ENCODE data around the gene ZNF584.
"Not testable (repeated sequence)": the region's sequence is repeated elsewhere in the genome, so short reads cannot be mapped to it uniquely, and the experiment has no call there.

Gene ZNF584

DNA sequence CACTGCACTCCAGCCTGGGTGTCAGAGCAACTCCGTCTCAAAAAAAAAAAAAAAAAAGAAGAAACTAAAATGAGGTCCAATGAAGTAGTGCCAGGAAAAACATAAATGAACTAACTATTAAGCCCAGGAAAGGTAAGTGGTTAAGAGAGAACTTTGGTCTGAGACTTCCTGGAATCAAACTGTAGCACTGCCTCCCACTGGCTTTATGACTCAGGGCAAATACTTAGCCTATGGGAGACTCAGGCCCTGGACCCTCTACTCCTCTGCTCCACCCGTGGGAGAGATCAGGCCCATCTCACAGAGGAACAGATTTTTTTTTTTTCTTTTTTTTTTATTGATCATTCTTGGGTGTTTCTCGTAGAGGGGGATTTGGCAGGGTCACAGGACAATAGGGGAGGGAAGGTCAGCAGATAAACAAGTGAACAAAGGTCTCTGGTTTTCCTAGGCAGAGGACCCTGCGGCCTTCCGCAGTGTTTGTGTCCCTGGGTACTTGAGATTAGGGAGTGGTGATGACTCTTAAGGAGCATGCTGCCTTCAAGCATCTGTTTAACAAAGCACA, 4.5 kb upstream of the ZNF584 start:
- DNase-seq (ENCODE audit: low read depth in 2 of 2, low spot score in 1 of 2): not testable (repeated sequence)

DNA sequence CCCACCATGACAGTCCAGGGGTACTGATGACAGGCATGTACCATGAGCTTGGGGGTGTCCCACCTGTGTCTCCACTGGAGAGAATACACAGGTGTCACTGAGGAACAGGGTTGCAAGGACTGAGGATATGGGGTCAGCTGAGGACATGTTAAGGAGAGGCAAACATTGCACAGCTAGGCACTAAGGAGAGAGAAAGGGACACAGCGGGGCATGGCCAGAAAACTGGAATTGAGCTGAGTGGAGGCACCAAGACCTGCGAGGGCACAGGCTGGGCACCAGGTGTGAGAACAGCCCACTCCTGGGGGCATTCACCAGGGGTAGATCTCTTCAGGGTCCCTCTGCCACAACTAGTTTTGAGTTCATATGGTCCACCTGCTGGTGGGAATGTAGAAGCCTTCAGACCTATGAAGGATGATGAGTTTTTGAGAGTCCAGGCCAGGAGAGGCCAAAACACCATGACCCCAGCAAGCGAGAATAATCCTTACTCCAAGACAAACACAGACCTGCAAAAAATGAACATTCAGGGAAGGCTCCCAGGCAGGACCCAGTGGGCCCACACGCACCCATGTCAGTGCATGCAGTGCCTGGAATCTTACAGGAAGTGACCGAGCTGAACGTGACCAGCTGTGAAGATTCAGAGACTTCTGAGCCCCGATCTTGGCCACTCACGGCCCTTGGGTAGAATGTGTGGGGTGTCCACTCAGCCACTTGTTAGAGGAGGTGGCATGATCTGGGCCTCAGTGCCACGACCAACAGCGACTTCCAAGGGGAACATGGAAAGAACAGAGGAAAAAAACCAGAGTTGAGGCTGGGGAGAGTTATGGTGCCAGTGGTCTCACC, 1.4 kb upstream of the ZNF584 start:
- DNase-seq (ENCODE audit: low read depth in 2 of 2, low spot score in 1 of 2): no peak

DNA sequence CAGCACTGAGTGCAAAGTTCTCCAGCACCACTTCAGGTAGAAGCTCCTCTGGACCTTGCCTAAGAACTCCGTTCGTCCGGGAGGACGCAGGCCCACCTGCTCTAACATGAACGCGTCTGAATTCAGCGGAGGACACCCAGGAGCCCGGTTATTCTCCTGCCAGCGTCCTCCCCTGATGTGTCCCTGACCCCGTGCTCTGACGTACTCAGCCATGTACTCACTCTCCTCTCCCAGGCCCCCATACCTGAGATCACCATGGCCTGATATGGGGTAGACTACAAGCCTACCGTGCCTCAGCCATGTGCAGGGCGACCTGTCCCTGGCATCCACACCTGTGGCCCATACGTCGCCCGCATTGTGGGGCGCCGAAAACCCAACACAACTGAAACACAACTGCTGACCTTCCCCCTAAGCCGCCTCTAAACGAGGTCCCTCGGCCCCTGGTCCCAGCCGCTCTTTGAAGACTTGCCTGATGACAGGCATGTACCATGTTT, 744 bp upstream of the ZNF584 start:
- DNase-seq (ENCODE audit: low read depth in 2 of 2, low spot score in 1 of 2): no peak

DNA sequence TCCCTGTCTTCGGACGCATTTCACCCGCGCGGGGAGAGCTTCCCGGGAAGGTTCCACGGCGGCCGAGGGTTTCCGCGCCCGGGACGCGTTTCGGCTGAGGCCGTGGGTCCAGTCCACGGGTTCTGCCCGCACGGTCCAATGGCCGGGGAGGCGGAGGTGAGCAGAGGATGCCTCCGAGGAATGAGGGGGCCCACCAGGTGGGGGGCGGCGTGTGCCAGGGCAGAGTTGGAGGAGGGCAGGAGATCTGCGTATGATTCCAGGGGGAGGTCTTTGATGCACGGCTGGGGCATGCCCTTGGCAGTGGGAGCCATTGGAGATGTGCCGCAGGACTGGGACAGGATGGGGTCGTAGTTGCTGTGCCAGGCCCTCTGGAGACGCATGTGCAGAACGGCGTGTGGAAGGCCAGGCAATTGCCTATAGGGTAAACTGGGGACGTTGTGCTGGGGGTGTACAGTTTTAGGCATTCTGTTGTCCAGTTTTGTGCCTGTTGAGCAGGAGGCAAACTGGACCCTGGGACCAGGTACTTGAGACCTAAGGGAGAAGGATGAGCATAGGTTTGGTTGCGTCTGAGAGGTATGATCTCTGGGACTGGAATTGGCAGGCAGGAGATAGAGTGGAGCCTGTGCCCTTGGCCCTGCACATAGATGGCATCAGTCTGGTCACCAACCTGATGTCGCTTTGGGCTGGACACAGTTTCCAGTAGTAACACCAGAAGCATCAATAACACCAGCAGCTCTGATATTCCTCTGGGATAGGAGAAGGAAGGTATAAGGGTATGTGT, 751 bp downstream of the ZNF584 start:
- no peak for DNase-seq (ENCODE audit: low read depth in 2 of 2, low spot score in 1 of 2)

DNA sequence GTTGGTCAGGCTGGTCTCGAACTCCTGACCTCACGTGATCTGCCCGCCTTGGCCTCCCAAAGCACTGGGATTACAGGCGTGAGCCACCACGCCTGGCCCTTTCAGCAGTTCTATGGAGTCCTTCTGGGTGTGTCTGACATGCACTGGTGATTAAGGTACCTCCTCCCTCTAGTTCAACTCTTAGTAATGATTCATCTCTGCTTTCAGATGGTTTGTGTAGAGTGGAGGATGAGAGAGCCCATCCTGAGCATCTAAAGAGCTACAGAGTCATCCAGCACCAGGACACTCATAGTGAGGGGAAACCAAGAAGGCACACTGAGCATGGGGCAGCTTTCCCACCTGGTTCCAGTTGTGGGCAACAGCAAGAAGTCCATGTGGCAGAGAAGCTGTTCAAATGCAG, 8.2 kb downstream of the ZNF584 start:
- DNase-seq (ENCODE audit: low read depth in 2 of 2, low spot score in 1 of 2): no peak

DNA sequence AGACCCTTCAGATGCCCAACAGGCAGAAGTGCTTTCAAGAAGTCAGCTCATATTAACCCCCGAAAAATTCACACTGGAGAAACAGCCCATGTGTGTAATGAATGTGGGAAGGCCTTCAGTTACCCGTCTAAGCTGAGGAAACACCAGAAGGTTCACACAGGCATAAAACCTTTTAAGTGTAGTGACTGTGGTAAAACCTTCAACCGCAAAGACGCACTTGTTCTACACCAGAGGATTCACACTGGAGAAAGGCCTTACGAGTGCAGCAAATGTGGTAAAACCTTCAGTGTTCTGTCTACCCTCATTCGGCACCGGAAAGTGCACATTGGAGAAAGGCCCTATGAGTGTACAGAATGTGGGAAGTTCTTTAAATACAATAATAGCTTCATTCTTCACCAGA, 8.6 kb downstream of the ZNF584 start:
- DNase-seq (ENCODE audit: low read depth in 2 of 2, low spot score in 1 of 2): no peak

DNA sequence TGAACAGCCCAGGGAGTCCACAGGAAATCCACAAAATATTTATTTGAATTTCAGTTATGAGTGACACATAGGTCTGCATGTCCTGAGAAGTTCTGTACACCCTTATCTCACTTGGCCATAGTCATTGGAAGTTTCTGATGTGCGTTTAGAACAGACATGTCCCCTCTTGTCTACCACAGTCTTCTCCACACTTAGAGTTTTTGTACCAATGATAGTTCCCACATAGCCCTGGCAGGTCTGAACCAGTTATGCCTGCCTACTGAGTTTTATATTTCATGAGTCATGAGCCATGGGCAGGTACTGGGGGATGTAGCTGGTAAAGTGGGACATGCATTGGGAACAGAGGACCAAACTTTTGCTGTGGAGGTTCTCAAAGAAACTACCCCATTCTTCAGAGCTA, 20.2 kb downstream of the ZNF584 start:
- DNase-seq (ENCODE audit: low read depth in 2 of 2, low spot score in 1 of 2): no peak

DNA sequence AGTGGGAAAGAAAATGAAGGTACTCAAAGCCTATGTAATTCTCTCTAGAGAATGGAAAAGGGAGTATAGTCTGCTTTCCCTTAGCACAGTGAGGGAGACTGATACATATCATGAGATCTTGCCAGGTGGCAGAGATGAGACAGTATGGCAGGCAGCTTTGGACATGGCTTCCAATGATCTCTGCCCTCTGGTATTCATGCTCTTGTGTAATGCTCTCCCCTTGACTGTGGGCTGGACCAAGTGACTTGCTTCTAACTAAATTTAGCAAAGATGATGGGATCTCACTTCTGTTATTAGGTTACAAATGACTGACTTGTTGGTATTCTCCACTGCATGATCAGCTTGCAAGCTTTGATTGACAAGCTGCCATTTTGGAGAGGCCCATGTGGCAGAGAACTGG, 21.3 kb downstream of the ZNF584 start:
- DNase-seq (ENCODE audit: low read depth in 2 of 2, low spot score in 1 of 2): no peak

DNA sequence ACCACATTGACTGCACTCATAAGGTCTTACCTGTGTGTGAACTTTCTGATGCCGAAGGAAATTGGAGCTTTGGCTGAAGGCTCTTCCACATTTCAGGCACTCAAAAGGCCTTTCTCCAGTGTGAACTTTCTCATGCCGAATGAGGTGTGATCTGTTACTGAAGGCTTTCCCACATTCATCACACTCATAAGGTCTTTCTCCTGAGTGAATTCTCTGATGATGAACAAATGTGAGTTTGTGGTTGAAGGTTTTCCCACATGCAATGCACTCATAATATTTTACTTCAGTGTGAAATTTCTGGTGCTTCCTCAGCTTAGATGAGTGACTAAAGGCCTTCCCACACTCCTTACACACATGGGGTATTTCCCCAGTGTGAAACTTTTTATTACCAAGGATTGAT, 25.8 kb downstream of the ZNF584 start:
- no peak for DNase-seq (ENCODE audit: low read depth in 2 of 2, low spot score in 1 of 2)

DNA sequence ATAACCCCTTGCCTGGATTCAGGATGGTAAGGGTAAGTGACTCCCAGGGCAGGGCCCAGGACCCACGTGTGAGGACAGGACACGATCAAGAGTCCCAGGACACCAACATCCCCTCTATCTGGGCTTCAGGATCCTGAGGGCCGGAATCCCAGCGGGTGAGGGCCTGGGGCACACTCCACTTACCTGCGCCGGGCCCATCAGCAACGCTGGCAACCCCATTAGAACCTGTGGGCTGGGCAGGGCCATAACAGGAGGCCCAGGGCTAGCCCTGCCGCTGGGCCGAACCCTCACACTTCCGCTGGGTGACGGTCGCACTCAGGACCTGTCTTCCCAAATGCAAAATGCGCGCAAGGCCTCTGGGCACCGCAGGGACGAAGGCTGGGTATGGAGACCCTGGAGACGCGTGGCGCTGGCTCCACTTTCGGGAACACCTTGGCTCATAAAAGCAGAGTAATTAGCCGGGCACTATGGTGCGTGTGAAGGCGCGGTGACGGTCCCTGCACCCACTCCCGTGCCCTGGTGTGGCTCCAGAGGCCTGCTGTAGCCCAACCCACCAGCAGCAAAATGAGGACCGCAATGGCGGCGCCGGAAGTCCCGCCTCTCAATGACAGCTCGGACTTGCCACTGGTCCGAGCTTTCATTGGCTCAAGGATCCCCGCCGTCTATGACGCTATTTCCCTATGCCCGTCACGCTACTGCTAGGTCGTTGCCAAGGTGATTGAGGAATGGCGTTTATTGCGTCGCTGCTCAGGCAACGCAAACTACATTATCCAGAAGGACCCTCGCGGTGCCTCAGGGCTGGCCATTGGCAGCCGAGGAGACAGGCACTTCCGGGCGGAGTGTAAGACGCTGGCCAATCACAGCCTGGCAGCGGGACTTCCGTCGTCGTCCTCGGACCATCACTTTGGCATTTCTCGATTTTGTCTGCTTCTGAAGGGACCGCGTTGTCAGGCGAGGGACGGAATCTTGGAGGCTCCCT, 31.4 kb downstream of the ZNF584 start, which contains the start of gene ZNF132:
ZNF132 (minus strand) TSS at position 578 of the 979 bp plus-strand sequence; CDS start at position 246, 332 bp downstream.
- peak; percentile 80 to 85 for DNase-seq (ENCODE audit: low read depth in 2 of 2, low spot score in 1 of 2)

DNA sequence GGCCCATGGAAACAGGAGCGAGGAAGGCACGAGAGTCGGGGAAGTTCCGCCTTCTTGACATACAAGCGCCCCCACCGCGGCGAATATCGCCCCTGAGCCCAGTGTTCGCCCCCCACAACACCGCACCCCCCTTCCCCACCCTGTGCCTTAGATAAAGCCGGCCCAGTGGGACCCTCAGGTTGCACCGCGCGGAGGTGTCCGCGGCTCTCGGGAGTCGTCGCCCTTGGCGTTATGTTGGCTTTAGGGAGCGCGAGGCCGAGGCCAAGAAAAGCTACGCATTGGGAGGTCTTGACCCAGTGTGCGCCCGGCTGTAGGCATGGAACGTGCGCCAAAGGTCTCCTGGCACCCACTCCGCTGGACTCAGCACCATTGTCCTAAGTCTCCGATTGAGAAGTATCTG, 32.1 kb downstream of the ZNF584 start:
- DNase-seq (ENCODE audit: low read depth in 2 of 2, low spot score in 1 of 2): no peak

DNA sequence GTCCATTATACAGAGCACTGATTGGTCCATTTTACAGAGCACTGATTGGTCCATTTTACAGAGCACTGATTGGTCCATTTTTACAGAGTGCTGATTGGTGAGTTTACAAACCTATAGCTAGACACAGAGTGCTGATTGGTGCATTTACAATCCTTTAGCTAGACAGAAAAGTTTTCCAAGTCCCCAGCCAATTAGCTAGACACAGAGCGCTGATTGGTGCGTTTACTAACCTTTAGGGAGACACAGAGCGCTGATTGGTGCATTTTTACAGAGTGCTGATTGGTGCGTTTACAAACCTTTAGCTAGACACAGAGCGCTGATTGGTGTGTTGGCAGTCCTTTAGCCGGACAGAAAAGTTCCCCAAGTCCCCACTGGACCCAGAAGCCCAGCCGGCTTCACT, 34.5 kb downstream of the ZNF584 start:
- DNase-seq (ENCODE audit: low read depth in 2 of 2, low spot score in 1 of 2): not testable (repeated sequence)

DNA sequence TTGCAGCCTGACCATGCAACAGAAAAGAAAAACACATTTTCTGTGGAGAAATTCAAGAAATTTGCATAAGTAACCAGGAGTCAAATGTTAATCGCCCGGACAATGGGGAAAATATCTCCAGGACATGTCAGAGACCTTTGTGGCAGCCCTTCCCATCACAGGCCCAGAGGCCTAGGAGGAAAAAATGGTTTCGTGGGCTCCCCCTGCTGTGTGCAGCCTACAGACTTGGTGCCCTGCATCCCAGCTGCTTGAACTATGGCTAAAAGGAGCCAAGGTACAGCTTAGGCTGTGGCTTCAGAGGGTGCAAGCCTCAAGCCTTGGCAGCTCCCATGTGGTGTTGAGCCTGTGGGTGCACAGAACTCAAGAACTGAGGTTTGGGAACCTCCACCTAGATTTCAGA, 40.4 kb downstream of the ZNF584 start:
- DNase-seq (ENCODE audit: low read depth in 2 of 2, low spot score in 1 of 2): not testable (repeated sequence)

DNA sequence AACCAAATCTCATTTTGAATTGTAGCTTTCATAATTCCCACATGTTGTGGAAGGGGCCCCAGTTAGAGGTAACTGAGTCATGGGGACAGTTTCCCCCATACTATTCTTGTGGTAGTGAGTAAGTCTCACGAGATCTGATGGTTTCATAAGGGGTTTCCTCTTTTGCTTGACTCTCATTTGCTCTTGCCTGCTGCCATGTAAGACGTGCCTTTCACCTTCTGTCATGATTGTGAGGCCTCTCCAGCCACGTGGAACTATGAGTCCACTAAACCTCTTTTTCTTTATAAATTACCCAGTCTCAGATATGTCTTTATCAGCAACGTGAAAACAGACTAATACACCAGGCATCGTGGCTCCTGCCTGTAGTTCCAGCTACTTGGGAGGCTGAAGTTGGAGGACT, 41.5 kb downstream of the ZNF584 start:
- not testable (repeated sequence) for DNase-seq (ENCODE audit: low read depth in 2 of 2, low spot score in 1 of 2)

DNA sequence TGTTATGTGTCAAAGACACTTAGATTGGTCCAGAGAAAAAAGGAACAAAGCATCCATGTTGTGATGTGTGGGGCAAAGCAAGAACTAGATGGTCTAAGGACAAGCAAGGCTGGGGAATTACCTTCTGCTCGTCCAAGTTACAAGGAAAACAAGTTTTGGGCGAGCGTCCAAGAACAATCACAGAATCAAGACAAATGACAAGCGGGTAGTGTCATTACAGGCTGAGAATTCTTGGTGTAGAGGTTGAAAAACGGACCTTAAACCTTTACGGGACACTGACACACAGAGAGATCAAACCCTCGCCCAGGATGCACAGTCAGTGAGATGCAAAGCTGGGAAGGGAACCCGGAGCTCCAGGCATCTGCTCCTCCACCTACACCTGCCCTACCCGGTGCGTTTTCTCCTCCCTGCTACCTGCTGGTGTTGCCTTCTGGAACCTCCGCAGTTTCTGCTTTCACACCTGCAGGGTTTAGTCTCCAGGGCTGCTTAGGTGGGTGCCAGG, 42.5 kb downstream of the ZNF584 start:
- no peak for DNase-seq (ENCODE audit: low read depth in 2 of 2, low spot score in 1 of 2)

DNA sequence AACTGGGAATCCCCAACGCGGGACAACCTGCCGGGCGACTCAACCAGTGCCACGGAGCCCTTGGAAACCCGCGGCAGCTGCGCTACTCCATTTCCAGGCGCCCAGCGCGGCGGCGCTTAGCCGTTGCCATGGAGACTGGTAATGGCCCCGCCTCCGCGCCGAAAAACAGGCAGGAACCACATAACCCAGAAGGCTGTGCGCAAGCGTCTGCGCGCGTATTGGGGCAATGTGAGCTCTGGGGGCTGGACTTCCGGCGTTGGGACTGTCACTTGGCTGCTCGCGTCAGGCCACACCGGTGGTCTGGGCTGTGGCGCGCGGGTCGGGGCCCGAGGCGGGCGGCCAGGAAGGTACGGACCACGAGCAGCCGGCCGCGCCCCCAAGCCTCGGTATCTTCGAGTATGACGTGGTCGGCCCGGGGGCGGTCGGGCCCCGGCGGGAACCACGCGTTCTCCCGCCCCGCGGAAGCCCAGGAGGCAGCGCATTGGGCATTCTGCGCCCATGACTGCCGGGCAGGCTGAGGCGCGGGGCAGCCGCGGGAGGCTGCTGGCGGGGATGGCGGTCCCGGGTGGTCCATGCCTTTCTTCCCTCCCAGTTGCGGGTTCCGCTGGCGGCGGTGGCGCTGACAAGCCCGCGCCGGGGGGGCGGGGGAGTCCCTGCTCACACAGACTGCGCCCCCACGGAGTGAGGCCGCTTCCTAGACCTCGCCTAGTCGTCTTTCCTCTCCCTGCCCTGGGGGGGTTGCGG, 43.1 kb downstream of the ZNF584 start, which contains the start of gene ZNF324B:
ZNF324B (plus strand) TSS at position 265 of the 744 bp plus-strand sequence. CDS start 2,080 bp downstream, outside the sequence.
- DNase-seq (ENCODE audit: low read depth in 2 of 2, low spot score in 1 of 2): peak; percentile 90 to 91

DNA sequence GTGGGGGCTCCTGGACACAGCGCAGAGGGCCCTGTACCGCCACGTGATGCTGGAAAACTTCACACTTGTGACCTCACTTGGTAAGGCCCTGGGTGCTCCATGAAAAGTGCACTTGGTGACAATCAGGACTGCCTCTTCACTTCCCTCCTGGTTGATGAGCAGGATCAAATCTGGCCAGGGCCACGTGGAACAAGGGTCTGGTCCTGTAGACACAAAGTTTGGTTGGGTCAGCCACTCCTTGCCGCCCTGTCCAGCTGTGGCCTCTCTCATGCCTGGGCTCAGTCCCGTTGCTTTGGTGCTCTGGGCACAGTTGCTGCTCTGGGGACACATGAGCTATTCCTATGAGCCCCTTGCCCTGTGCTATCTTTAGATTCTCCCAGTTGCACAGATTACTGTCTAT, 45.3 kb downstream of the ZNF584 start:
- no peak for DNase-seq (ENCODE audit: low read depth in 2 of 2, low spot score in 1 of 2)

DNA sequence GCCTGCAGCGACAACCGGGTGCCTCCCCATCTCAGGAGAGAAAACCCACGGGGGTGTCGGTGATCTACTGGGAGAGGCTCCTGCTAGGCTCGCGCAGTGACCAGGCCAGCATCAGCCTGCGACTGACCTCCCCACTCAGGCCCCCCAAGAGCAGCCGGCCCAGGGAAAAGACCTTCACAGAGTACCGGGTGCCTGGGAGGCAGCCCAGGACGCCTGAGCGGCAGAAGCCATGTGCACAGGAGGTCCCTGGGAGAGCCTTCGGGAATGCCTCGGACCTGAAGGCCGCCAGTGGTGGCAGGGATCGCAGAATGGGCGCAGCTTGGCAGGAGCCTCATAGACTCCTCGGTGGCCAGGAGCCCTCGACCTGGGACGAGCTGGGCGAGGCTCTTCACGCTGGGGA, 46.9 kb downstream of the ZNF584 start:
- DNase-seq (ENCODE audit: low read depth in 2 of 2, low spot score in 1 of 2): no peak

DNA sequence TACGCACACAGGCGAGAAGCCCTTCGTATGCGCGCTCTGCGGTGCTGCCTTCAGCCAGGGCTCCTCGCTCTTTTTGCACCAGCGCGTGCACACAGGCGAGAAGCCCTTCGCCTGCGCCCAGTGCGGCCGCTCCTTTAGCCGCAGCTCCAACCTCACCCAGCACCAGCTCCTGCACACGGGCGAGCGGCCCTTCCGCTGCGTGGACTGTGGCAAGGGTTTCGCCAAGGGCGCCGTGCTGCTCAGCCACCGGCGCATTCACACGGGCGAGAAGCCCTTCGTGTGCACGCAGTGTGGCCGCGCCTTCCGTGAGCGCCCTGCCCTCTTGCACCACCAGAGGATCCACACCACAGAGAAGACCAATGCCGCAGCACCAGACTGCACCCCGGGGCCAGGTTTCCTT, 47.7 kb downstream of the ZNF584 start:
- no peak for DNase-seq (ENCODE audit: low read depth in 2 of 2, low spot score in 1 of 2)

DNA sequence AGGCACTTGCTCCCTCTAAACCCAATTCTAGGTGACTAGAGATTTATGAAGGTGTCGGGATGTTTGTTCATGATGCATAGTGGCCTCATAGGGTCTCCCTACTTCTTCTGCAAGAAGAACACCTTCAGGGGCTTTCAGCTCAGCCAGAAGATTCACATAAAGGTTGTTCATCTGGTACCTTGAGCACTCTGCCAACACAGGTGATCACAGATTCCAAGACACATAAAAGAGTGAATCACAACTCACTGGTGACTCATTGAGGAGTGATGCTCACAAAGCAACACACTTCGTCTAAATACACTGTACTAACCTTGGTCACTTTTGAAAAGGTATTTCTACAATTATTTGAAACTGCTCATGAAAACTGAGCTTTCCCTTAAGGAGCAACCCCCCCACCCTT, 51.6 kb downstream of the ZNF584 start:
- no peak for DNase-seq (ENCODE audit: low read depth in 2 of 2, low spot score in 1 of 2)

All from stimulated activated CD8-positive, alpha-beta memory T cell treated with anti-CD3 and anti-CD28 coated beads, Interleukin-4, amount 100 ng/mL, for 1 hour (primary cell).